C4-2B (cell line): ENCODE results near the gene ZNF76.

Source experiments
- H3K27ac ChIP-seq: fragments of 450-650 bp; 2 replicates; pipeline ENCODE4 v1.5.1; 2017
- ZFX ChIP-seq: fragments of 450-650 bp; IDR thresholded peaks from 2 replicates; pipeline ENCODE4 v1.6.1; 2017
- TF ChIP-seq, protein P1 (sequence below): fragments of 450-650 bp; conservative IDR thresholded peaks from 2 replicates; pipeline ENCODE4 v1.5.1; 2017; ENCODE audit warnings: mild to moderate bottlenecking

Gene ZNF76

DNA sequence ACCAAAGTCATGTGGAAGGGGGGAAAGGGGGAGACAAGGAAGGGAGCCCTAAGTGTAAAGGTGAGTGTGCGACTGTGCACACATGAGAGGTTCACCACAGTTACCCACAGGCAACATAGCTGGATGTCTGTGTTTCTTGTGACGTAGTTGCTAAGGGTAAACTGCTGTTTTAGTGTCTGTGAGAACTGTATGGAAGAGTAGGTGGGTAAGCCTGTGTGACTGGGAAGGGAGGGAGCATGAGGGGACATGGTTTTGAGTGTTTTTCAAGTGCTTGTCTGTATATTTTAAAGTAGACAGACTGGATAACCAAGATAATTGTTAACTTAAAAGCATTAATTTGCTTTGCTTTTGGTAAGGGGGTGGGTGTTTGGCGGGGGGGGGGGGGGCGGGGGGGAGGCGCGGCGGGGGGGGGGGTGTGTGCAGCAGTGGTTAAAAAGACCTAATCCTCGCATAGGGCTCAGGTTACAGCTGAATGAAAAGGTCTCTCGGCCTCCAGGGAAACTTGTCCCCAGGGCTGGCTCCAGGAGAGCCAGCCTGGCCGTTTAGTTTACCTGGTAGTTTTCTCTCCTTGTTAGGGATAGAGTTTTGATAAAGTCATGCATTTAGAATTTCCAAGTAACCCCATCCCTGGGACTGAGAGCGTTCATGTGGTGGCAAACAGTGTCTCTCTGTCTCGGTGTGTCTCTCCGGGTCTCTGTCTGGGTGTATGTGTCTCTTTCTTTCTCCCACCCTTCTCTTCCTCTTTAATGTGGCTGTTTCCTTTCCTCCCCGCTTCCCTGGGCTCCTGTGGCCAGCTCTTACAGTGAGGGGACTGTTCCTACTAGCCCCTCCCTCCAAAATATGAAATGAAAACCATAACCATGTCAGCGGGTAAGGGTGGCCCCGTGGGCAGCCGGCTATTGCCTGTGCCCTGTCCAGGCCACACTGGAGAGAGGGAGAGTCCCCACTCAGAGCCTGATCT, 42.4 kb upstream of the ZNF76 start:
- TF ChIP-seq, protein P1, sequence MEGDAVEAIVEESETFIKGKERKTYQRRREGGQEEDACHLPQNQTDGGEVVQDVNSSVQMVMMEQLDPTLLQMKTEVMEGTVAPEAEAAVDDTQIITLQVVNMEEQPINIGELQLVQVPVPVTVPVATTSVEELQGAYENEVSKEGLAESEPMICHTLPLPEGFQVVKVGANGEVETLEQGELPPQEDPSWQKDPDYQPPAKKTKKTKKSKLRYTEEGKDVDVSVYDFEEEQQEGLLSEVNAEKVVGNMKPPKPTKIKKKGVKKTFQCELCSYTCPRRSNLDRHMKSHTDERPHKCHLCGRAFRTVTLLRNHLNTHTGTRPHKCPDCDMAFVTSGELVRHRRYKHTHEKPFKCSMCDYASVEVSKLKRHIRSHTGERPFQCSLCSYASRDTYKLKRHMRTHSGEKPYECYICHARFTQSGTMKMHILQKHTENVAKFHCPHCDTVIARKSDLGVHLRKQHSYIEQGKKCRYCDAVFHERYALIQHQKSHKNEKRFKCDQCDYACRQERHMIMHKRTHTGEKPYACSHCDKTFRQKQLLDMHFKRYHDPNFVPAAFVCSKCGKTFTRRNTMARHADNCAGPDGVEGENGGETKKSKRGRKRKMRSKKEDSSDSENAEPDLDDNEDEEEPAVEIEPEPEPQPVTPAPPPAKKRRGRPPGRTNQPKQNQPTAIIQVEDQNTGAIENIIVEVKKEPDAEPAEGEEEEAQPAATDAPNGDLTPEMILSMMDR = no peak
- no peak for TF ChIP-seq ZFX

DNA sequence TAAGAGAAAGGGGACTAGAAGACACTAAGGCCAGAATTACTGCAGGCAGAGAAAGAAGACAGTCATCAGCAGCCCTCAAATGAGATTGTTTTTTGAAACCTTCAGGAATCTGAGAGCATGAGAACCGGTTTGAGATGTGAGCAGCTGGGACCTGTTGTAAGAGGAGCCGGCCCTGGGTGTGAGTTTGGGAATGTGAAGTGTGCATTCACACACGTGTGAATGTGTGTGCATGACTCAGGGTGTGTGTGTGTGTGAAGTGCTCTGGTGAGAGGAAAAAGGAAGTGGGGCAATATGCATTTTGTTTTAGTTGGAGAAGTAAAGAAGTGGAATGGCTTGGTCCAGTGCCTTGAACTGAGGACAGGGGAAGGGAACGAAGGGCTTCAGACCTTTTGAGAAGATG, 41.5 kb upstream of the ZNF76 start:
- no peak for TF ChIP-seq ZFX
- TF ChIP-seq, protein P1 = no peak
- H3K27ac ChIP-seq = no peak overlapping the region

More for the DNA sequence above, 42.4 kb upstream of the ZNF76 start:
- no peak overlapping the region for H3K27ac ChIP-seq

DNA sequence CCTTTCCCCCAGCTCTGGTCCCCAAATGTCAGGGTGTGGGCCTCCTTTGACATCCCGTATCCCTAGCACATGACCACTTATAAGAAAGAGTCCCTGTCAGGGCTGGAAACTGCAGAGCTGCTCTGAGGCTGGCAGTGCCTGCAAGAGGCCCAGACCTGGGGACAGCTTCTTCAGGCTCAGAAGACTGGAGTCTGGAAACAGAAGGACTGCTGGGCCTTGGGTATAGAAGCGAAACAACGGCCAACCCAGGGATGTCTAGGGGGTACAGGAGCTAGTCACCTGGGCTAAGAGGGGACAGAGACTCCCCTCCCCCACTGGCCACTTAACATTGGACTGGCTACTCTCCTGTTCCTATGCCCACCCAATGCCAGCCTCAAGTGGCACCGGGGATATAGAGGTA, 41.1 kb upstream of the ZNF76 start:
- TF ChIP-seq ZFX = no peak
- TF ChIP-seq, protein P1 = no peak
- H3K27ac ChIP-seq = no peak overlapping the region

DNA sequence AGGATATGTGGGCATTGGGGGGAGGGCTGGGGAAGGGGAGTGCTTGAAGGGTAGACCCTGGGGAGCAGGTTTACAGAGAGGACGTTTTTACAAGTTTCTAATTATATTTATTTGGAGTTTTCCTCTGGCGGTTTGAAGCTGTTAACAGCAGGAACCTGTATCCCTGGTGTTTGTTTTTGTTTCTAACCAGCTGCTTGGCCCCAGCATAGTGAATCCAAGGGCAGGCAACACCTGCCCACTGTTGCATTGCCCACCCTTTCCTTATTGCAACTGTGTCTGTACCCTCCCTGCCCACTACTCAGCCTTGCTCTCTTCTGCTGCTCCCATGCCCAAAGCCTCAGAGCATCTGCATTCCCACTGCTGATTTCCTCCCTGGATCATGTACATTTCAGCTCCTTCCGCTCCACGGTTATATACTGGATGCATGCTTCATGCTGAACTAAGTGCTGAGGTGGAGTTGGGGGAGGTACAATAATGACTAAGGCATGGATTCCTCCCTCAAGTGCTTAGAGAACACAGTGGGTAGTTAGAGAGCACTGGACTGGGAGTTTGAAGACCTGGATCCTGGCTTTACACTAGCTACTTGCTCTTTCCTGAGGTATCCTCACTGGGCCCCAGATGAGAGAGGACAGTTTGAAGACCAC, 39.7 kb upstream of the ZNF76 start:
- H3K27ac ChIP-seq = no peak overlapping the region
- TF ChIP-seq, protein P1 = no peak
- TF ChIP-seq ZFX = no peak

DNA sequence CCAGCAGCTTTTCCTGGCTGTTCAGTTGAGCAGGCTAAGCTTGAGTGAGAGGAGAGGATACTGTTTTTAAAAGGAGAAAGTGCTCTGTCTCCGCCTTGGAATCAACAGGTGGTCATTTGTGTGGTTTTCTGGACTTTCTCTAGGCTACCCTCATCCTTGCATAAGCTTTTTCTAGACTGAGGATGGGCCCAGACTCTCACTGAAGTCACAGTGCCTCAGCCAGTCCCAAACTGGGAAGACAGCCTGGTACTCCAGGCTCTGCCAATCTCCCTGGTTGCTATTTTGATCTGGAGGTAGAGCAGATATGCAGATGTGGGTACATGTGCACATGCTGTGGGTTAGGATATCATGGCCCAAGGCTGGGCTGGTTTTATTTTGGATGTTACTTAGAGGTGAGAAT, 38.8 kb upstream of the ZNF76 start:
- no peak overlapping the region for H3K27ac ChIP-seq
- TF ChIP-seq ZFX = no peak
- TF ChIP-seq, protein P1 = no peak

DNA sequence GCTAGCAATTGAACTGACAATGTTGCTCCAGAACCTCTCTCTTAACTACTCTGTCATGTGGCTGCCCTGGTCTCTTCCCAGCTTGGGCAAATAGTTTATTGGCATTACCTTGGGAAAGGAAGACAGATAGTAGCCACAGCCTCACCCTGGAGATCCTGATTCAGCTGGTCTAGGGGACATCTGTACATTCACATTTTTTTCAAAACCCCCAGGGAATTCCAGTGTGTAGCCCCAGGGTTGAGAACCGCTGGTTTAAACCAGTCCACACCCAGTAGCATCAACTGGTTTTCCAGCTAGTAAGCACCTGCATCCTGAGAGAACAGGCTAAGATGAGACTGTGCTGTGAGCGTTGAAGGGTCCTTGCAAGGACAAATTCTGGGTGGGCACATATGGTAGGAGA, 36.1 kb upstream of the ZNF76 start:
- no peak overlapping the region for H3K27ac ChIP-seq
- TF ChIP-seq, protein P1 = no peak
- no peak for TF ChIP-seq ZFX

DNA sequence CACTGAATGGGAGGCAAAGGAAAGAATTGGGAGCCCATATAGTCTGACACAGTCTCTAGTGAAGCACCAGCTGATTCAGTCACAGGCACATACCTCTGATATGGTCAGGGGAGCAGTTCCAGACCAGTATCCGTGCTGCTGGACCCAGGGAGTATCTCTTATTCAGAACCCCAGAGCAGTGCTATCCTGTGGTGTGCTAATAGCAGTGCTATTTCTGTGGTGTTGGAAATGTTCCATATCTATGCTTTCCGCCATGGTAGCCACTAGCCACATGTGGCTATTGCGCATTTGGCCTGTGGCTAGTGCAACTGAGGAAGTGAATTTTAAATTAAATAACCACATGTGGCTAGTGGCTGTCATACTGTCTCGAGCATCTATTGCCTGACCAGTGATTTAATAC, 34.8 kb upstream of the ZNF76 start:
- TF ChIP-seq, protein P1 = no peak
- no peak for TF ChIP-seq ZFX
- no peak overlapping the region for H3K27ac ChIP-seq
